Stimulated activated naive CD4-positive, alpha-beta T cell treated with Interleukin-2 at 50 U/mL for 16 hours (primary cell): ENCODE measurements around the gene ZFAND2B.

Experiments used
- DNase-seq: peaks from one replicate; lab custom pipeline; 2025; lab: John Stamatoyannopoulos, UW

The ZFAND2B gene, protein sequence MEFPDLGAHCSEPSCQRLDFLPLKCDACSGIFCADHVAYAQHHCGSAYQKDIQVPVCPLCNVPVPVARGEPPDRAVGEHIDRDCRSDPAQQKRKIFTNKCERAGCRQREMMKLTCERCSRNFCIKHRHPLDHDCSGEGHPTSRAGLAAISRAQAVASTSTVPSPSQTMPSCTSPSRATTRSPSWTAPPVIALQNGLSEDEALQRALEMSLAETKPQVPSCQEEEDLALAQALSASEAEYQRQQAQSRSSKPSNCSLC

GRCh38 chr2:219206328-219207133 is at the start of gene ZFAND2B:
ZFAND2B (plus strand) TSS chr2:219206782; CDS start chr2:219206988, 206 bp downstream.
- DNase-seq: peak; percentile 92

DNA sequence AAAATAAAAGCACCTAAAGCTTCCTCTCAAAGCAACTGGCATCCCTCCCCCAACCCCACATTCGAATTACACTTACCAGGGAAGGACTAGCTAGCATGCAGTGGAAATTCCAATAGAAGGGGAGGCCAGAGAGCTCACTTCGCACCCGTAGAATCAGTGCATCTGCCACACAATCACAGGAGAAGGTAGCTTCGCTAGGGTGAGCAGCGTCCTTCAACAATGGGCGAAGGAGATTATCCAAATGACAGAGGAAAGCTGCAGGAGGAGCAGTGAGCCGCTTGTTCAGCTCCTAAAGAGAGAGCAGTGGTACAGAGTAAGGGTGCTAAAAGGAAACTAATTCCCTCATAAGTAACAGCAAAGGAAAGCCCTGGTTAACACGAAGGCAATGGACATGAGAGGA is 49.2 kb upstream of the ZFAND2B start:
- DNase-seq: no peak

DNA sequence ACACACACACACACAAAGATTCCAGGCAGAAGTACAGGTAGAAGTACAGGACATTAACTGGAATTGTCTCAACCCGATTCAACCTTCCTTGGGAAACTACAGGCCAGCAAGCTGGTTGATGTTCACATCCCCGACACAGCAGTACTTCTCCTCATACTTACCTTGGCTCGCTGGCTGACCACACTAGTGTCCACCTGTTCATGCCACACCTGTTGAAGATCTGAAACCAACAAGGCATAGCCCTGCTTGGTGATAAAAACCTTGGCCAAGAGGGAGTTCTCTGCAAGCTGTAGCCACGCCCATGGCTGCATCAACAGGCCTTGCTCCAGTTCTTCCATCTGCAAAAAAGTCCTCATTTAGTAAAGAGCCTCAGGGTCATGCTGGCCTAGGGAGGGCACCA is 48.6 kb upstream of the ZFAND2B start:
- no peak for DNase-seq

GRCh38 chr2:219158586-219158985 is 48.0 kb upstream of the ZFAND2B start:
- no peak for DNase-seq

DNA sequence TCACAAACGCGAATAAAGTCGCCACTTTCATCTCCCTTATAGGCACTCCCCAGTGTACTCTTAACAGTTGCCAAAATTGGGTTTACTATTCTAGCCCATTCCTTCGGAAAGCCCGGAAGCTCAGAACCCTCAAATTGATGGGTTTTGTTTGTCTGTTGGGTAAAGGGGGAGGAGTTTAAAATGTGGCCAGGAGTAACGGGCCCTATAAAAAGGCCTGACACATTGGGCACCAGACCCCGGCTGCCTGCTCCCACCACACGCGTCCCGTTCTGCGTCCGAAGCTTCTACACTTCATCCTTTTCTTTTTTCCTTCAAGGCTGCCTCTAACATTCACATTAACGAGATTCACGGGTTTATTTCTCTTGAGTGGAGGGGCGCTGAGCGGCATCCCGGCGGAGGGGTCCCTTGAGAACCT is 46.8 kb upstream of the ZFAND2B start:
- DNase-seq: no peak

- DNase-seq: peak; percentile 89
These were observed 46.2 kb upstream of the ZFAND2B start, which contains the start of gene NHEJ1 for GRCh38 chr2:219160186-219161017. NHEJ1 (minus strand) TSS chr2:219160815; CDS start chr2:219158362, 2,453 bp downstream.

- no peak for DNase-seq
These were observed 45.5 kb upstream of the ZFAND2B start for GRCh38 chr2:219161097-219161496.

- no peak for DNase-seq
These were observed 43.4 kb upstream of the ZFAND2B start for GRCh38 chr2:219163156-219163555.

GRCh38 chr2:219165058-219165911 is 41.3 kb upstream of the ZFAND2B start:
- no peak for DNase-seq

DNA sequence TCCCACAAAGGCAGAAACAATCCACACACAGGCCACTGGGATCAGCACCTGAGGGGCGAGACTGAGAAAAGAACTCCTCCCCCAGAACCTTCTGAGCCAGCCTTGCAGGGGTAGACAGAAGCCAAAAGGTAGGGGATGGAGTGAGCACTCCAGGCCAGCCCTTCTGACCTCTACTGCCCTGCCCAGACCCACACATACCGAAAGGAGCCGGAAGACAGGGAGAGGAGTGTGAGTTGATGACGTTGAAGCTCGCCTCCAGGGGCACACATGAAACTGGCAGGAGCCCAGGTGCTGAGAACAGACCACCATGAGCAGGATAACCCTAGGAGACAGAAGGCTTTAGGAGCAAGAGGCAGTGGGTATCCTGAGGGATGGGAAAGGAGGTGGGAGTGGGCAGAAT is 38.6 kb upstream of the ZFAND2B start:
- DNase-seq: no peak

GRCh38 chr2:219168526-219168925 is 38.1 kb upstream of the ZFAND2B start:
- no peak for DNase-seq

- DNase-seq: no peak
These were observed 37.6 kb upstream of the ZFAND2B start for GRCh38 chr2:219168932-219169331.

GRCh38 chr2:219169930-219170654 is 36.5 kb upstream of the ZFAND2B start, which contains the start of gene SLC23A3:
SLC23A3 (minus strand) TSS chr2:219170029; CDS start chr2:219169984, 45 bp downstream.
- no peak for DNase-seq

DNA sequence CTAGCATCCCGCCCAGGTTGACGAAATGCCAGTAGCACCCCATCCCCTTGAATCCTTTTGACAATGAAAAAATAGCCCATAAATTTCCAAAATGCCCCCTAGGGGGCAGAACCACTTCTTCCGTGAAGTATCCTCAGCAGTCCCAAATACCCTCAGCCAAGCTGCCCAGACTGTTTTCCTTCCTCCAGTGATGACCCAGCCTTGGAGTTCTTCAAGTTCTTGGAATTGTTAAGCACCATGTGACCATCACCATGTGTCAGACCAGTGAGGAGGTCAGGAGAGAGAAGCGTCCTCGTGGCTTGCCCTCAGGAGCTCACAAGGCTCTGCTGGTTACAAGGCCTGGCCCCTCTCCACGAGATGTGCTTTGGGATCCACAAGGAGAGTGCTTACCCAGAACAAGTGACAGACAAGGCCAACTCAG is 35.3 kb upstream of the ZFAND2B start:
- no peak for DNase-seq

DNA sequence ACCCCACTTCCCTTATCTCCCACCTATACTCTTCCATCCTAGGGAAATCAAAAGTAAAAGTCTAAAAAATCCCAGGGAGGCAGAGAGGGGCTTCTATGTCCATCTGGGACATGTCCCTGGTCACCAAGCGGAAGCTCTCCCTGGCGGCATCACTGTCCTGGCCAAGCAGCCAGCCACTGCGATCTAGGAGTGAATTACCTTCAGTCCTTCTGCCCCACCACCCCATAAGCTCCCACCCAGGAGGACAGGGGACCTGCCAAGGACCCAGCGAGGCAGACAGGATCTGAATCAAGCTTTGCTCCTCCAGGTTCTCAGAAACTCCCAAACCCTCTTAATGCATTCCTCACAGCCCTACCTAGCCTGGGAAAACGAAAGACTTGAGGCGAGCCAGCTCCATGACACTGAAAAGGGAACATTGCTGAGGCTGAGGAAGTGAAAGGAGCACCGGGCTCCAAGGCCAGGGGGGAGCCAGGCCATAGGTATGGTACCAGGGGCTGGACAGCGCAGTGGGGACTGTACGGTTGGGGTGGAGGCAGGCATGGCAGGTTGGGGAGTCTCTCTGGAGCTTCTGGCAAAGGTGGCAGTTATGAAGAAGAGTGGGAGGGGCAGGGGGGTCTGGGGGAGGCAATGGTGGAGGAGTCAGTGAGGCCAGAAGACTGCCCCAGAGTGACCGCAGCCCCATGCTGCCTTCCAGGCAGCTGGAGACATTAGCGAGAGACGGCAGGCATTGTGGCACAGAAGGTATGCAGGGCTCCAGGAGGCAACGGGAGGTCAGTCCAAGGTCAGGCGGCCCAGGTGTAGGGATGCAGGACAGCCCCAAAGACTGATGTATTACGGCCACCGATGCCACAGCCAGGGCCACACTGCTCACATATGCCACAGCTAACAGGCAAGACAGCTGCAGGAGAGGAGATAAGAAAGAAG is 34.1 kb upstream of the ZFAND2B start:
- no peak for DNase-seq

- DNase-seq: no peak
These were observed 33.4 kb upstream of the ZFAND2B start for GRCh38 chr2:219173176-219173575.

GRCh38 chr2:219174146-219174545 is 32.4 kb upstream of the ZFAND2B start:
- DNase-seq: no peak

GRCh38 chr2:219174801-219175200 is 31.8 kb upstream of the ZFAND2B start:
- DNase-seq: no peak

GRCh38 chr2:219175486-219175885 is 31.1 kb upstream of the ZFAND2B start:
- no peak for DNase-seq
